SK-N-MC (cell line): Measurements from ENCODE around the gene STK4.
A peak's percentile ranks its signal among the peaks of the same experiment; 100 is the strongest.

Experiments
- EZH2 ChIP-seq: fragments of 200-600 bp; sonication (generic); IDR thresholded peaks from one replicate; pipeline ENCODE4 v1.6.1; 2017; ENCODE audit warnings: antibody characterized with exemption
- POLR2AphosphoS5 ChIP-seq: IDR thresholded peaks from 2 replicates; pipeline ENCODE4 v1.6.1; 2012; ENCODE audit warnings: mild to moderate bottlenecking, low read depth, low read length, borderline replicate concordance

- TF ChIP-seq EZH2 = no peak
- peak; percentile 90 for TF ChIP-seq POLR2AphosphoS5
Observed at GRCh38 chr20:44966030-44966961, at the start of gene STK4.
